ENCODE results near the gene TDRD1. TPM values are rescaled to one million over a fixed set of nuclear protein-coding genes. Genes with fewer than 3 reads are reported as not detected.
A peak's percentile ranks its signal among the peaks of the same experiment; 100 is the strongest.

The TDRD1 gene
- total RNA-seq, 4 donors from 2014 or later = 0.12 to 0.42 TPM; not detected in 2

DNA sequence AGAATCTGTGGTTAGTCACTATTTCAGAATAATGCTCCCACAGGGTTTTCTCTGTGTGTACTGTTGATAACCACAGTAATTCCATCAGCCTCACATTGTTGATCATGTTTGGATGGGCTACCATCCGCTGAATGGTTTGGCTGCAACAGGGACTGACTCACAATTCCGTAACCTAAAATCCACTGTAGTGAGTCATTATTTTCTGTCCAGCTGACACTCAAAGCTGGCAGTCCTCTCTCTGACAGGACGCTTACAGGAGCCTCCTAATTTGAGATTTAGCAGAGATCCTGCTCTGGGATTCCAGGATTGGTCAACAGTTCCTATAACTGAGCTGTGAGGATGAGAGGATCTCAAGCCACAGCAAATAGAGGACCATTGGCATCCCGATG, 92.6 kb downstream of the TDRD1 start:
- Histone ChIP-seq H3K27ac (peak overlapping the region in 3 of 4 donors; percentile 11 to 49 (median 37)), H3K36me3 (no peaks in the 10 kb centered on the region), H3K27me3 (no peaks in the 10 kb centered on the region), H3K4me3 (no peak overlapping the region), H3K9me3 (no peaks in the 10 kb centered on the region), H3K4me1 (peaks cover 0 to 2% (median 0%) of the 10 kb centered on the region in 3 donors)
- TF ChIP-seq POLR2A (IDR thresholded peaks at IDR 0.05) = no peak
- peak; percentile 58 for TF ChIP-seq POLR2AphosphoS5 (IDR thresholded peaks at IDR 0.05)
- 20 to 58% methylated on average over 1 to 2 of the region's 4 CpGs for WGBS, 2 donors (ENCODE audit: low coverage in 1 of 2)
- peak; percentile 90 for ATAC-seq

DNA sequence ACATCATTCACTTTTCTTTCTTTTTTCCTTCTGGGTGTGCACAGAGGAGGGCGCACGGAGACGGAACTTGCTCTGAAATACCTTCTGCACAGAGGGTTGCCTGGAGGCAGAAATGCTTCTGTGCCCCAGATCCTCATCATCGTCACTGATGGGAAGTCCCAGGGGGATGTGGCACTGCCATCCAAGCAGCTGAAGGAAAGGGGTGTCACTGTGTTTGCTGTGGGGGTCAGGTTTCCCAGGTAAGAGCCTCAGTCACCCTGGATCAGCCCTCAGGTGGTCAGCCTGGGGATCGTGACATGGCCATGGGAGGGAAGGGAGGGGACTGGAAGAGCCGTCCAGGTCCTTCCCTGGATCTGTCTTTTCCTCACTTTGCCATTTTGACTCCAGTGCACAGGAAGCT, 93.5 kb downstream of the TDRD1 start:
- Histone ChIP-seq H3K4me1 (no peaks in the 10 kb centered on the region), H3K27me3 (no peaks in the 10 kb centered on the region), H3K27ac (peak overlapping the region in 1 of 4 donors; percentile 37), H3K36me3 (no peaks in the 10 kb centered on the region), H3K9me3 (no peaks in the 10 kb centered on the region), H3K4me3 (no peak overlapping the region)
- TF ChIP-seq CTCF (IDR thresholded peaks at IDR 0.05) (no peak), POLR2AphosphoS5 (IDR thresholded peaks at IDR 0.05) (no peak), EP300 (IDR thresholded peaks at IDR 0.05) (no peak), POLR2A (IDR thresholded peaks at IDR 0.05) (no peak)
- 81 to 95% methylated on average over 2 to 4 of the region's 6 CpGs for WGBS, 2 donors (ENCODE audit: low coverage in 1 of 2)
- no peak for ATAC-seq

DNA sequence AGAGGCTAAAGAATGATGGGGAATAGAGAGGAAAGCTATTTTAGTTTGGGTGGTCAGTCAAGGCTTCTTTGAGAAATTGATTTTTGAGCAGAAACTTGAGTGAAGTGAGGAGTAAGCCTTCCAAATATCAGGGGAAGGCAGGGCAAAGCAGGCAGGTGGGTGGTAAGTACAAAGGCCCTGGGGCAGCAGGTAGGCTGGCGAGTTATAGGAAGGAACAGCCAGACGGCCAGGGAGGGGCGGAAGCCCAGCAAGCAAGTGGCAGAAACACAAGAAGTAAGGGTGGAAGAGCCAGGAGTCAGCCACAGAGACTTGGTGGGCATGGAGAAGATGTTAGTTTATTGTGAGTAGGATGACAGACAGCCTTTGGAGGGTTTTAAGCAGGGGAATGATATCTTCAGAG, 94.8 kb downstream of the TDRD1 start:
- ATAC-seq = no peak
- H3K4me3 ChIP-seq = no peak overlapping the region
- no peaks in the 10 kb centered on the region for H3K4me1 ChIP-seq
- WGBS, 2 donors (ENCODE audit: low coverage in 1 of 2) = 90 to 92% methylated on average over 3 of the region's 3 CpGs
- H3K27me3 ChIP-seq = peaks cover 9% of the 10 kb centered on the region
- no peaks in the 10 kb centered on the region for H3K36me3 ChIP-seq
- TF ChIP-seq EP300 (IDR thresholded peaks at IDR 0.05) (no peak), POLR2AphosphoS5 (IDR thresholded peaks at IDR 0.05) (no peak), POLR2A (IDR thresholded peaks at IDR 0.05) (no peak), CTCF (IDR thresholded peaks at IDR 0.05) (no peak)
- H3K9me3 ChIP-seq = no peaks in the 10 kb centered on the region
- H3K27ac ChIP-seq = no peak overlapping the region

DNA sequence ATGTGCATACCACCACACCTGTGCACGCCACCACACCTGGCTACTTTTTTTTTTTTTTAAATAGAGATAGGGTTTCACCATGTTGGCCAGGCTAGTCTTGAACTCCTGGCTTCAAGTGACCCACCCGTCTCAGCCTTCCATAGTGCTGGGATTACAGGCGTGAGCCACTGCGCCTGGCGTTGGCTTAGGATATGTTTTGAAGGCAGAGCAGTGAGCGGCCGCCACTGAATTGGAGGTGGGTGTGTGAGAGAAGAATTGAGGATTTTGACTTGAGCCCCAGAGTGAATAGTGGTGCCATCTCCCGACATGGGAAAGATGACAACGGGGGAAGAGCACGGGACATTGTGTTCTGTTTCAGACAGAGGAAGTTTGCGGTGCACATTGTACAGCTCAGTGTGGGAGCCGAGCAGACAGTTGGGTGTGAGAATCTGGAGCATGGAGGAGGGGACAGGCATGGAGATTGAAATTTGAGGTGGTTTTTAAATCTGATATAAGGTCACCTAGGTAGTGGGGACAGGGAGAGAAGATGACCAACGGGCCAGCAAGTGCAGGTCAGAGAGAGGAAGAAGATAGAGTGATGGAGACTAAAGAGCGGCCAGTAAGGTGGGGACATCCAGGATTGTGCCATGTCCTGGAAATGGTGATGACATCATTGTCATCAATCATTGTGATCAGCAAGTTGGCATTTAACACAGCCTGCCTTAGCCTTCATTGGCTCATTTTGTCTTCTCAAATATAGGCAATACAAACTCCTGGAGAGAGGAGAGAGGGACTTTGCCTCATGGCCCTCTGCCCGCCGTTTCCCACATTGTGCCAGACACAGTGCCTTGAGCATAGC, 95.7 kb downstream of the TDRD1 start:
- 80 to 100% methylated on average over 6 to 9 of the region's 16 CpGs for WGBS, 2 donors (ENCODE audit: low coverage in 1 of 2)
- H3K27ac ChIP-seq = no peak overlapping the region
- no peak overlapping the region for H3K4me3 ChIP-seq
- TF ChIP-seq POLR2AphosphoS5 (IDR thresholded peaks at IDR 0.05) (no peak), CTCF (IDR thresholded peaks at IDR 0.05) (no peak), EP300 (IDR thresholded peaks at IDR 0.05) (no peak), POLR2A (IDR thresholded peaks at IDR 0.05) (no peak)
- no peaks in the 10 kb centered on the region for H3K9me3 ChIP-seq
- no peak for ATAC-seq
- peaks cover 14% of the 10 kb centered on the region for H3K27me3 ChIP-seq
- no peaks in the 10 kb centered on the region for H3K36me3 ChIP-seq
- no peaks in the 10 kb centered on the region for H3K4me1 ChIP-seq

- Histone ChIP-seq H3K4me3 (no peak overlapping the region), H3K9me3 (no peaks in the 10 kb centered on the region), H3K27me3 (peaks cover 14% of the 10 kb centered on the region), H3K36me3 (no peaks in the 10 kb centered on the region), H3K27ac (no peak overlapping the region), H3K4me1 (no peaks in the 10 kb centered on the region)
- TF ChIP-seq POLR2A (IDR thresholded peaks at IDR 0.05) (no peak), CTCF (IDR thresholded peaks at IDR 0.05) (no peak), EP300 (IDR thresholded peaks at IDR 0.05) (no peak), POLR2AphosphoS5 (IDR thresholded peaks at IDR 0.05) (no peak)
- ATAC-seq = no peak
- WGBS, 2 donors (ENCODE audit: low coverage in 1 of 2) = 90% methylated on average over 4 of the region's 6 CpGs; no CpG with 5 or more reads in 1 of the 2 donors
Observed at GRCh38 chr10:114276066-114276465, 96.9 kb downstream of the TDRD1 start.
